Erythroblast (primary cell): ENCODE measurements around the gene ADARB2.

Experiments
- DNase-seq, 2 experiments: peaks; one replicate each; lab custom pipeline; 2025; lab: John Stamatoyannopoulos, UW
- GATA1 ChIP-seq: IDR thresholded peaks from 2 replicates; pipeline ENCODE4 v1.6.1; 2011; ENCODE audit warnings: low read depth, mild to moderate bottlenecking, control low read depth, low read length, moderate library complexity
- POLR2A ChIP-seq: IDR thresholded peaks from 2 replicates; pipeline ENCODE4 v1.6.1; 2011; ENCODE audit warnings: mild to moderate bottlenecking, low read length

Gene ADARB2

GRCh38 chr10:1272079-1272776 lies 465.1 kb downstream of the ADARB2 start:
- TF ChIP-seq POLR2A, result no peak
- TF ChIP-seq GATA1, result no peak
- no peak for DNase-seq

GRCh38 chr10:1270906-1271305 lies 466.4 kb downstream of the ADARB2 start:
- no peak for DNase-seq
- no peak for TF ChIP-seq POLR2A
- TF ChIP-seq GATA1, result no peak

- TF ChIP-seq POLR2A, result no peak
- TF ChIP-seq GATA1, result no peak
- no peak for DNase-seq
These were observed 466.8 kb downstream of the ADARB2 start for GRCh38 chr10:1270490-1270889.

- TF ChIP-seq GATA1, result no peak
- TF ChIP-seq POLR2A, result no peak
- no peak for DNase-seq
These were observed 468.5 kb downstream of the ADARB2 start for GRCh38 chr10:1268831-1269230.

- DNase-seq, result no peak
- TF ChIP-seq POLR2A (no peak), GATA1 (no peak)
These were observed 469.8 kb downstream of the ADARB2 start for GRCh38 chr10:1267568-1267967.

GRCh38 chr10:1267148-1267547 lies 470.2 kb downstream of the ADARB2 start:
- no peak for DNase-seq
- no peak for TF ChIP-seq GATA1
- TF ChIP-seq POLR2A, result no peak

GRCh38 chr10:1266033-1266802 lies 471.1 kb downstream of the ADARB2 start:
- no peak for DNase-seq
- TF ChIP-seq POLR2A (no peak), GATA1 (no peak)

- TF ChIP-seq GATA1 (no peak), POLR2A (no peak)
- no peak for DNase-seq
These were observed 473.3 kb downstream of the ADARB2 start for GRCh38 chr10:1264001-1264400.

- no peak for TF ChIP-seq POLR2A
- no peak for TF ChIP-seq GATA1
- no peak for DNase-seq
These were observed 480.1 kb downstream of the ADARB2 start for GRCh38 chr10:1257274-1257673.

- TF ChIP-seq POLR2A, result no peak
- no peak for TF ChIP-seq GATA1
- no peak for DNase-seq
These were observed 480.9 kb downstream of the ADARB2 start for GRCh38 chr10:1256432-1256725.

GRCh38 chr10:1255600-1256431 lies 481.5 kb downstream of the ADARB2 start:
- DNase-seq, result no peak
- TF ChIP-seq POLR2A (no peak), GATA1 (no peak)

- no peak for DNase-seq
These were observed 482.2 kb downstream of the ADARB2 start for GRCh38 chr10:1255118-1255517.

GRCh38 chr10:1253523-1254353 lies 483.6 kb downstream of the ADARB2 start:
- no peak for TF ChIP-seq GATA1
- no peak for TF ChIP-seq POLR2A
- no peak for DNase-seq

More at GRCh38 chr10:1255118-1255517, 482.2 kb downstream of the ADARB2 start:
- TF ChIP-seq GATA1, result no peak
- TF ChIP-seq POLR2A, result no peak
